Esophagus mucosa (tissue), 1 donor: ENCODE measurements around the gene TRPV4. TPM values are rescaled to one million over a fixed set of nuclear protein-coding genes. Genes with fewer than 3 reads are reported as not detected.

ENCODE experiments used
- ATAC-seq: fragments of 200-7000 bp; cut with Tn5 transposase; one replicate; pipeline ENCODE4 v1.9.1; 2020
- total RNA-seq: library from RNA; stranded (reverse); gene quantifications from one replicate; pipeline ENCODE4 v1.2.4, GENCODE V29; 2023
- donor health status: DM: yes; HTN: yes; CAD: no.

The TRPV4 gene
- total RNA-seq, 1 donor from 2014 or later, result 7.3 TPM

DNA sequence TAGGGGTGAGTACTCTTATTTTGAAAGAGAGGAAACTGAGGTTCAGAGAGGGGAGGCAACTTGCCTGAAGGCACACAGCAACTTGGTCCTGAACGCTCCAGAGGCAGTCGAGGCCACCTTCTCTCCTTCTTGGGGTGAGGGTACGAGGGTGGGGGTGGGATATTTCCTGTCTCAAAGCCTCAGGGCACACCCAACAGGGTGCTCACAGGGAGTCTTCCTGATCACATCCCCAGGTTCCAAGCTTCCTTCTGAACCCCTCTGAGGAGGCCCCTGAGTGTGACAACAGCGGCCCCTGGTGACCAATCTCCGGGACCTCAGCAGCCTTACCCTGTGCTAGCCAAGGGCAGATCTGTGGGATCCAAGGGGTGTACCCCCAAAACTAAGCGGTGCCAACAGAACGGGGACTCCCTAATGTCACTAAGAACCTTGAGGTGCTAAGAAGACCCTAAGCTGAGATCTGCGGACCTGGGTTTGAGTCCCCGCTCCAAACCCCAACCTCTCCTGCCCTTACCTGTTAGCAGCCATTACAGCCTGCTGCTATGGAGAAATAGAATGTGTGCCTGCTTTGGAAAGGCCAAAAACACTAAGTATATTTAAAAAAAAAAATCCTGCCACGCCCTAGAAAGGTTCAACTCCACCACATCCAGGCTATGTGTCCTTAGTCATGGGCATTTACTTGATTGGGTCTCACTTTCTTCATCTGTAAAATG, 57.9 kb downstream of the TRPV4 start:
- peak; percentile 72 for ATAC-seq

DNA sequence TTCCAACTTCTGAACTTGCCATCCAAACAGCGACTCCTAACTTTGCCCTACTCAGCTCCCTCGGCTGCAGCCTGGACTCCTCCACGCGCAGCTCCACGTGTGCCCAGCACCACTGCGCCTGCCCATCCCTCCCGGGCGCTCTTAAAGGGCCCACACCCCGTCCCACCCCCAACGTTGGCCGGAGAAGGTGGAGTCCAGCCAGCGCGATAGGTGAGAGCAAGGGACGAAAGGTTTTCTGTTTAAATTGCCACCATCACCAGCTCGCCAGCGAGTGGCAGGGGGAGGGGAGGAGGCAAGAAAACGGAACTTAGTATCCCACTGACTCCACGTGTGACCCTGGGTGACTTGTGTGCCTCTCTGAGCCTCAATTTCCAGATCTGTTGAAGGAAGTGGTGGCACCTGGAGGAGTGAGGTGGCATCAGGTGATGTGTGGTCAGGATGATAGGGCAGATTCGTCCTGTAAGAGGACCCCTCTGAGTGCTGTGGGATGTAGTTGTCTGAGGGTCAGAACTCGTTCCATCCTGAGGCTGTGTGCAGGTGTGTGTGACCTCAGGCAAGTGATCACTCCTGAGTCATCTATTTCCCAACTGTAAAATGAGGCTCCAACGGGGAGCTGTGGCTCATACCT, 59.7 kb downstream of the TRPV4 start:
- ATAC-seq, result peak; percentile 55

DNA sequence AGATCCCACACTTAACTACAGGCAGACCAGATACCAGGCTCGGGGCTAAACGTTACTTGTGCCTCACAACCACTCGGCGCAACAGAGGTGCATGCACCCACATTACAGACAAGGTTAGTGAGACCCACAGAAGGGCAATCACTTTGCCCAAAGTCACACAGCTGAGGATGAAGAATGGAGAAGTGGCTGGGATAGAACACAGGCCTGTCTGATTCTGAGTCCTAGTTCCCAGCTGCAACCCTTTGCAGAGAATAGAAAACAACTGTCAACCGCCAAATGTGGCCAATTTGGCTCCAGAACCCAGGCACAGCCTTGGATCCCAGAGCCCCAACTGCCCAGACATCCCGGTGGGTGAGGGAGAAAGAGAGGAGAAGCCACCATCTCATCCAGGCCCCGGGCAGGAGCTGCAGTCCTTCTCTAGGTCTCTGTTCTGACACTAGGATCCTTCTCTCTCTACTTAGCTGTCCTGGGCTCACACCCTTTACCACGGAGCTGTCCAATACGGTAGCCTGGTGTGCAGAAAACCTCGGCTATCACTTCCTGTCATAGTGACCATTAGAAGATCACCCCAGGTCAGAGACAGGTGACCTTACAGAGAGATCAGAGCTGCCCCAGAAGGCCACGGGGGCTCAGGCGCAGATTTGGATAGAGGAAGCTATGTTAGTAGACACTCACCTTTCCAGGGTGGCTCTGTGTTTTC, 60.4 kb downstream of the TRPV4 start:
- no peak for ATAC-seq

GRCh38 chr12:109771746-109772621, 61.2 kb downstream of the TRPV4 start:
- ATAC-seq, result no peak

- no peak for ATAC-seq
Observed at GRCh38 chr12:109770861-109771670, 62.1 kb downstream of the TRPV4 start.

- ATAC-seq, result no peak
Observed at GRCh38 chr12:109770104-109770860, 62.9 kb downstream of the TRPV4 start.

DNA sequence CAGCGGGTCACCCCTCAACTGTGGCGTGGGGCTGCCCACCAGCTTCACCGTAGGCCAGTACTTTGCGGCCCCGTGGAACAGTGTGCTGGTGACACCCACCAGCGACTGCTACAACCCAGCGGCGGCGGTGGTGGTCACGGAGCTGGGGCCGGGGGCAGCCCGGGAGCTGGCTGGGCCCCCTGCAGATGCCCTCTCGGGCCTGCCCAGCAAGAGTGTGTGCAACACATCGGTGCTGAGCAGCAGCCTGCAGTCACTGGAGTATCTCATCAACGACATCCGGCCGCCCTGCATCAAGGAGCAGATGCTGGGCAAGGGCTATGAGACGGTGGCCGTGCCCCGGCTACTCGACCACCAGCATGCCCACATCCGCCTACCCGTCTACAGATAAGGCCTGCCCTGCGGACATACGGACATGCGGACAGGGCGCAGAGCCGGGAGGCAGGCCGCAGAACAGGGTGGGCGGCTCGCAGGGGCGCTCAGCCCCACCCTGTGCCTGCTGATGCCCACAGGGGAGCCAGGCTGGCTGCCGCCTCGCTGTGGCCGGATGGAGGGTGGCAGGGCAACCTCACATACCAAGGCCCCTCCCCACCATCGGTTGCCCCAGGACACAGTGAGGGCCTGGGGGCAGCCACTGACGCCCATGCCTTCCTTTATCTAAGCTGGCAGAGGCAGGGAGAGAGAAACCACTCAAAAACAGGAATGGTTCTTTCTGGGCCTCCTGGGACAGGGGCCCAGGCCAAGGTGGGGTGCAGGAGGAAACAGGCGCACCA, 64.1 kb downstream of the TRPV4 start:
- no peak for ATAC-seq

GRCh38 chr12:109767991-109768900, 65.0 kb downstream of the TRPV4 start:
- ATAC-seq, result no peak

GRCh38 chr12:109767456-109767855, 65.7 kb downstream of the TRPV4 start:
- no peak for ATAC-seq

GRCh38 chr12:109766251-109766778, 66.9 kb downstream of the TRPV4 start:
- no peak for ATAC-seq

DNA sequence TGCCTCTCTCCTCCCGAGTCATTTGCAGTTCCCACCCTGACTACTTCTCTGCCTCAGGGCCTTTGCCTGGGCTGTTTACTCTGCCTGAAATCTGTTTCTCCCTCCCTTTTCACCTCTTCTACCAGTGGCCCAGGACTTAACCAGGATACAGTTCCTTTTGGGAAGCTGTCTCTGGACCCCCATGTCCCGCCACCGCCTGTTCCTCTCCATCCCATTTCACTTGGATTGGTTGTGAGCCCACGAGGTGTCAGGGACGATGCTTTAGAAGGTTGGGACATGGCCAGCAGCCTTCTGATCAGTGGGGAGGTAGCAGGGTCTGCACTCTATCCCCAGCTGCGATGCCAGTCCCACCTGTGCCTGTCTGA, 67.8 kb downstream of the TRPV4 start:
- ATAC-seq, result no peak

DNA sequence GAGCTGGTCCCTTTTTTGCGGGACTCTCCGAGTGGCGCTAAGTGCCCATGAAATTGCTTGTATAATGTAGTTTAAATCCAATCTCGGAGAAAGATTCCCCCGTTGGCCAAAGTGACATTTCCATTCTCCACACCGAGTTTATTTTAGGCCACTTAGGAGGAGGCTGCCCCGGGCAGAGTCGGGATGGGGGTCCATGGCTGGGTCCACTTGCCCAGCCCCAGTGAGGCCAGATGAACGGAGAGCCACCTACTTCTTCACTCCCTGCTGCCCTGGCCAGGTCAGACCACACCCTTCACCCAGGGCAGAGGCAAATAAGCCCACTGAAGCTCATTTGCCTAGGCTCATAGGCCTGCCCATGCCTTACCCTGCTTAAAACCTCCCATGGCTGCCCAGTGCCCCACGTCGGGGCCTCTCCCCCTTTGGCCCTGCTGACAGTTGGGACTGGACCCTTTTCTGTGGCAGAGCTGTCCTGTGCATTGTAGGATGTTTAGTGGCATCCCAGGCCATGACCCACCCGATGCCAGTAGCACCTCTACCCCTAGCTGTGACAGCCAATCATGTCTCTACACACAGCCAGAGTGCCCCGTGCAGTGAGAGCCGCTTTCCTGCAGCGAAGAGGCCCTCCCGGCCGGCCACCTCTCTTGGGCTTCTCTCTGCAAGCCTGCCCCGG, 68.3 kb downstream of the TRPV4 start:
- no peak for ATAC-seq

DNA sequence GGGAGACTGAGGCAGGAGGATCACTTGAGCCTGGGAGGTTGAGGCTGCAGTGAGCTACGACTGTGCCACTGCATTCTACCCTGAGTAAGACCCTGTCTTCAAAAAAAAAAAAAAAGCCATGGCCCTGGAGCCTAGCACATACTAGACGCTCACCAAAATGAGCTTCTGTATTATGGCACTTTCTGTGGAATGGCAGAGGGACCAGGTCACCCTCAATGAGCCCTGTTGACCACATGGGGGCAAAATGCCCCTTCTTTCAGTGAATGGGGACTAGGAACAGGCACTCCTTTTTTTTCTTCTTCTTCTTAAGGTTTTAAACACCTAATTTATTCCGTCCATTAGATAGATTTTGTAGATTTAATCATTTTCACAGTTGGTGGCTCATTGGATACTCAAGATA, 69.1 kb downstream of the TRPV4 start:
- ATAC-seq, result no peak

DNA sequence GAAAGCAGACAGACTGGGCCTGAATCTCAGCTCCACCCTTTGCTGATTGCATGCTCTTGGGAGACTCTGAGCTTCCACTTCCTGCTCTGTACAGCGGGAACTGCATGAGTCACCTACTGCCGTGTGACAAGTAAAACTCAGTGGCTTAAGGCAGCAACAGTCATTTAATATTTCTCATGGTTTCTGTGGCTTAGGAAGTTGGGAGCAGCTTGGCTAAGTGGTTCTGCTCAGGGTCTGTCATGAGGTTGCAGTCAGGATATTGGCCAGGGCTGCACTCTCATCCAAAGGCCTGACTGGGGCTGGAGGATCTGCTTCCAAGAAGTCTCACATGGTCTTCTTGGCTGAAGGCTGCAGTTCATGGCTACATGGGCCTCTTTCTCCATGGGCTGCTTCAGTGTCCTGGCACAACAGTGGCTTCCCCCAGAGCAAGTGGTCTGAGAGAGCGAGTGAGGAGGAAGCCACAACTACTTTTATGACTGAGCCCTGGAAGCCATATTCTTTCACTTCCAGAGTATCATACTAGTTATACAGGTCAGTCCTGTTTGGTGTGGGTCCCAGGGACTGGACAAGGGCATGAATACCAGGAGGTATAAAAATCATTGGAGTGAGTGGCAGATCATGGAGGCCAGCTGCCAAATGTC, 69.9 kb downstream of the TRPV4 start:
- ATAC-seq, result peak; percentile 88

GRCh38 chr12:109762673-109763191, 70.5 kb downstream of the TRPV4 start:
- no peak for ATAC-seq

DNA sequence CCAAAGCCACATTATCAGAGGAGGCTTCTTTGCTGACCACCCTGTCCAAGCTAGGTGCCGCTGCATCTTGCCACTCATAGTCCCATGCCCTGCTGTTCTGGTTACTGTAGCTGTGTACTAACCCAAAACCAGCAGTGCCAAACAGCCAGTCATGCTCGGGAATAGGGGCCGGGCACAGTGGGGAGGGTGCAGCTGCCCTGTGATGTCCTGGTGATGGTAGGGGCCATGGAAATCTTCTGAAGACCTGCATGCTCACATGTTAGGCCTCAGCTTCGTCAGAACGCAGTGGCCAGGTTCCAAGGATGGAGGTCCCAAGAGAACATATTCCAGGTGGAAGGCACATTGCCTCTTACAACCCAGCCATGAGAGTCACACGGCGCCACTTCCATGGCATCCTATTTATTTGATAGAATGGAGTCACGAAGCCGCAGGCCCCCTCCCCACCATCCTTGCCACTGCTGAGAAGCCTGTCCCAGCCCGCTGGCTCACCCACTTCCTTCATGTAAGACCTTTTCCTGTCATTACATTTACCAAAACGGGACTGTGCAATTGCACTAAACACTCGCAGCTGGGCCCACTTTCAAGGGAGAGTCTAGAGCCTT, 71.0 kb downstream of the TRPV4 start:
- no peak for ATAC-seq
